ENCODE data around the gene HDGFL1.

The HDGFL1 gene

DNA sequence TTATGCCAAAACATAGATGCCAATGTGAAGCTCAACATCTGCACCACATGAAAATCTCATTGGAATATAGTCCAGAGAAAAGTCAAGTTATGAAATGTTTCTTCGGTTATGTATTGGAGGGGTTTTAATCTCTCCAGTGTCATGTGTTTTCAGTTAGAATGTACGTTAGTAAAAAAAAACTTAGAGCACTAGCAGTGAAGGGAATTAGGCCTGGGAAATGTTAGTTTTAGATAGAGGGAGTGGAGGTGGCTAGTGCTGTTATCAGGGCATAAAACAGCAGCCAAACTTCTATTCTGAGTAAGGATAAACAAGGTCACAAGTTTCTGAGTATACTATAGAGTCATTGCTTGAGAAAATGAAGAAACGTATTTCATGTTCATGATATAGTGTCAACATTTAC, 42.9 kb downstream of the HDGFL1 start:
- no peak overlapping the region for H3K4me2 ChIP-seq (ENCODE audit: low read length)
- no peak overlapping the region for H2BK120ac ChIP-seq (ENCODE audit: insufficient read depth, low read length, poor library complexity)
- no peak overlapping the region for H3K27ac ChIP-seq (ENCODE audit: low read depth, low read length)
- no peaks in the 10 kb centered on the region for H3K36me3 ChIP-seq (ENCODE audit: control insufficient read depth in 1 of 2, insufficient read depth in 2 of 2, low read length in 2 of 2)
- H4K91ac ChIP-seq (ENCODE audit: low read depth, low read length), result no peak overlapping the region
- no peaks in the 10 kb centered on the region for H3K79me2 ChIP-seq (ENCODE audit: control insufficient read depth, insufficient read depth, low read length, poor library complexity)
- H3K4me1 ChIP-seq (ENCODE audit: control insufficient read depth in 1 of 2, insufficient read depth in 2 of 2, low read length in 2 of 2), result no peaks in the 10 kb centered on the region
- H3K18ac ChIP-seq (ENCODE audit: low read length), result no peak overlapping the region
- H2AK5ac ChIP-seq (ENCODE audit: low read length), result no peak overlapping the region
- H4K12ac ChIP-seq (ENCODE audit: low read depth, low read length), result no peak overlapping the region
- H2BK12ac ChIP-seq (ENCODE audit: low read length), result no peak overlapping the region
- H2BK5ac ChIP-seq (ENCODE audit: low read depth, low read length, poor library complexity), result no peak overlapping the region
- no peak overlapping the region for H3K4me3 ChIP-seq (ENCODE audit: low read depth, low read length)
- H3K27me3 ChIP-seq (ENCODE audit: insufficient read depth, low read length), result no peaks in the 10 kb centered on the region
- no peak overlapping the region for H2AFZ ChIP-seq (ENCODE audit: insufficient read depth, low read length, poor library complexity)
- H3K9me3 ChIP-seq (ENCODE audit: insufficient read depth, low read depth, low read length), result no peaks in the 10 kb centered on the region
- DNase-seq, result no peak
- no peak overlapping the region for H3K9ac ChIP-seq (ENCODE audit: low read length)
- no CpG with 5 or more reads among the region's 3 CpGs for WGBS (ENCODE audit: extremely low coverage, insufficient coverage, insufficient read length)
- no peak overlapping the region for H3K14ac ChIP-seq (ENCODE audit: low read length)
- no peak overlapping the region for H4K8ac ChIP-seq (ENCODE audit: low read depth, low read length)
- no peak overlapping the region for H3K23ac ChIP-seq (ENCODE audit: low read length)
- no peak overlapping the region for H3K4ac ChIP-seq (ENCODE audit: low read depth, low read length)
- H3K79me1 ChIP-seq (ENCODE audit: low read length), result no peaks in the 10 kb centered on the region

DNA sequence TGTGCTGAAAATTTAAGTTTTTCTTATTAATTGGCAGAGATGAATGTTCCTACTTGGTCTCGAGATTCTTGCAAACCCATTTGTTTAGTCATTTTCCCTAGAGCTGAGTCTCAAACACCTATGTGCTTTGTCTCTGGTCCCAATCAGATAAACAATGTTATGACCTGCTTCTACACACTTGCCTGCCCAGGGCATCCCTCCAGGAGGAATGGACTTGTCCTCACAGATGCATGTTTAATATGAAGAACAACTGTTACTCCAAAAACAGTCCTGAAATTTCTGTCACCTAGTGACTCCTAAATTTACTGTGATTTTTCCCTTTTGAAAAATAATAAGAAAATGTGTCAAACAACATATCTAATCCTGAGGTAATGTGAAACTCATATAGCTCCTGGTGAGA, 43.7 kb downstream of the HDGFL1 start:
- H2BK12ac ChIP-seq (ENCODE audit: low read length), result no peak overlapping the region
- no peaks in the 10 kb centered on the region for H3K4me1 ChIP-seq (ENCODE audit: control insufficient read depth in 1 of 2, insufficient read depth in 2 of 2, low read length in 2 of 2)
- DNase-seq, result no peak
- no peak overlapping the region for H2BK5ac ChIP-seq (ENCODE audit: low read depth, low read length, poor library complexity)
- no peaks in the 10 kb centered on the region for H3K79me2 ChIP-seq (ENCODE audit: control insufficient read depth, insufficient read depth, low read length, poor library complexity)
- H3K23ac ChIP-seq (ENCODE audit: low read length), result no peak overlapping the region
- H3K27ac ChIP-seq (ENCODE audit: low read depth, low read length), result no peak overlapping the region
- H4K12ac ChIP-seq (ENCODE audit: low read depth, low read length), result no peak overlapping the region
- no peaks in the 10 kb centered on the region for H3K79me1 ChIP-seq (ENCODE audit: low read length)
- H3K14ac ChIP-seq (ENCODE audit: low read length), result no peak overlapping the region
- H3K4me2 ChIP-seq (ENCODE audit: low read length), result no peak overlapping the region
- H4K8ac ChIP-seq (ENCODE audit: low read depth, low read length), result no peak overlapping the region
- H2AK5ac ChIP-seq (ENCODE audit: low read length), result no peak overlapping the region
- H2BK120ac ChIP-seq (ENCODE audit: insufficient read depth, low read length, poor library complexity), result no peak overlapping the region
- no peak overlapping the region for H4K91ac ChIP-seq (ENCODE audit: low read depth, low read length)
- H3K27me3 ChIP-seq (ENCODE audit: insufficient read depth, low read length), result no peaks in the 10 kb centered on the region
- H3K4ac ChIP-seq (ENCODE audit: low read depth, low read length), result no peak overlapping the region
- H2AFZ ChIP-seq (ENCODE audit: insufficient read depth, low read length, poor library complexity), result no peak overlapping the region
- H3K4me3 ChIP-seq (ENCODE audit: low read depth, low read length), result no peak overlapping the region
- H3K9ac ChIP-seq (ENCODE audit: low read length), result no peak overlapping the region
- no peak overlapping the region for H3K18ac ChIP-seq (ENCODE audit: low read length)
- H3K36me3 ChIP-seq (ENCODE audit: control insufficient read depth in 1 of 2, insufficient read depth in 2 of 2, low read length in 2 of 2), result no peaks in the 10 kb centered on the region
- no peaks in the 10 kb centered on the region for H3K9me3 ChIP-seq (ENCODE audit: insufficient read depth, low read depth, low read length)
- WGBS (ENCODE audit: extremely low coverage, insufficient coverage, insufficient read length), result no CpG with 5 or more reads among the region's 1 CpG

GRCh38 chr6:22613695-22614094, 44.3 kb downstream of the HDGFL1 start:
- H3K36me3 ChIP-seq (ENCODE audit: control insufficient read depth in 1 of 2, insufficient read depth in 2 of 2, low read length in 2 of 2), result no peaks in the 10 kb centered on the region
- no peaks in the 10 kb centered on the region for H3K27me3 ChIP-seq (ENCODE audit: insufficient read depth, low read length)
- H2AFZ ChIP-seq (ENCODE audit: insufficient read depth, low read length, poor library complexity), result no peak overlapping the region
- H2AK5ac ChIP-seq (ENCODE audit: low read length), result no peak overlapping the region
- H2BK12ac ChIP-seq (ENCODE audit: low read length), result no peak overlapping the region
- H2BK120ac ChIP-seq (ENCODE audit: insufficient read depth, low read length, poor library complexity), result no peak overlapping the region
- no peak overlapping the region for H3K23ac ChIP-seq (ENCODE audit: low read length)
- H3K4me2 ChIP-seq (ENCODE audit: low read length), result no peak overlapping the region
- no CpG with 5 or more reads among the region's 3 CpGs for WGBS (ENCODE audit: extremely low coverage, insufficient coverage, insufficient read length)
- H3K4ac ChIP-seq (ENCODE audit: low read depth, low read length), result no peak overlapping the region
- no peak overlapping the region for H3K14ac ChIP-seq (ENCODE audit: low read length)
- no peaks in the 10 kb centered on the region for H3K79me1 ChIP-seq (ENCODE audit: low read length)
- no peaks in the 10 kb centered on the region for H3K4me1 ChIP-seq (ENCODE audit: control insufficient read depth in 1 of 2, insufficient read depth in 2 of 2, low read length in 2 of 2)
- no peak overlapping the region for H3K18ac ChIP-seq (ENCODE audit: low read length)
- H4K12ac ChIP-seq (ENCODE audit: low read depth, low read length), result no peak overlapping the region
- DNase-seq, result no peak
- H3K4me3 ChIP-seq (ENCODE audit: low read depth, low read length), result no peak overlapping the region
- no peak overlapping the region for H3K9ac ChIP-seq (ENCODE audit: low read length)
- H2BK5ac ChIP-seq (ENCODE audit: low read depth, low read length, poor library complexity), result no peak overlapping the region
- H3K79me2 ChIP-seq (ENCODE audit: control insufficient read depth, insufficient read depth, low read length, poor library complexity), result no peaks in the 10 kb centered on the region
- H4K8ac ChIP-seq (ENCODE audit: low read depth, low read length), result no peak overlapping the region
- H3K9me3 ChIP-seq (ENCODE audit: insufficient read depth, low read depth, low read length), result no peaks in the 10 kb centered on the region
- no peak overlapping the region for H3K27ac ChIP-seq (ENCODE audit: low read depth, low read length)
- no peak overlapping the region for H4K91ac ChIP-seq (ENCODE audit: low read depth, low read length)

- no peak overlapping the region for H2AK5ac ChIP-seq (ENCODE audit: low read length)
- H2AFZ ChIP-seq (ENCODE audit: insufficient read depth, low read length, poor library complexity), result no peak overlapping the region
- H3K9me3 ChIP-seq (ENCODE audit: insufficient read depth, low read depth, low read length), result no peaks in the 10 kb centered on the region
- no peaks in the 10 kb centered on the region for H3K27me3 ChIP-seq (ENCODE audit: insufficient read depth, low read length)
- no peak overlapping the region for H3K14ac ChIP-seq (ENCODE audit: low read length)
- H4K8ac ChIP-seq (ENCODE audit: low read depth, low read length), result no peak overlapping the region
- H4K91ac ChIP-seq (ENCODE audit: low read depth, low read length), result no peak overlapping the region
- no peaks in the 10 kb centered on the region for H3K36me3 ChIP-seq (ENCODE audit: control insufficient read depth in 1 of 2, insufficient read depth in 2 of 2, low read length in 2 of 2)
- H3K23ac ChIP-seq (ENCODE audit: low read length), result no peak overlapping the region
- H3K79me2 ChIP-seq (ENCODE audit: control insufficient read depth, insufficient read depth, low read length, poor library complexity), result no peaks in the 10 kb centered on the region
- H3K18ac ChIP-seq (ENCODE audit: low read length), result no peak overlapping the region
- H3K4ac ChIP-seq (ENCODE audit: low read depth, low read length), result no peak overlapping the region
- H3K9ac ChIP-seq (ENCODE audit: low read length), result no peak overlapping the region
- no peak overlapping the region for H3K4me3 ChIP-seq (ENCODE audit: low read depth, low read length)
- no peak for DNase-seq
- no peak overlapping the region for H3K27ac ChIP-seq (ENCODE audit: low read depth, low read length)
- H3K79me1 ChIP-seq (ENCODE audit: low read length), result no peaks in the 10 kb centered on the region
- no peak overlapping the region for H2BK120ac ChIP-seq (ENCODE audit: insufficient read depth, low read length, poor library complexity)
- no peak overlapping the region for H3K4me2 ChIP-seq (ENCODE audit: low read length)
- no peak overlapping the region for H2BK5ac ChIP-seq (ENCODE audit: low read depth, low read length, poor library complexity)
- no peak overlapping the region for H2BK12ac ChIP-seq (ENCODE audit: low read length)
- no CpG with 5 or more reads among the region's 3 CpGs for WGBS (ENCODE audit: extremely low coverage, insufficient coverage, insufficient read length)
- H3K4me1 ChIP-seq (ENCODE audit: control insufficient read depth in 1 of 2, insufficient read depth in 2 of 2, low read length in 2 of 2), result no peaks in the 10 kb centered on the region
- H4K12ac ChIP-seq (ENCODE audit: low read depth, low read length), result no peak overlapping the region
These were observed 45.2 kb downstream of the HDGFL1 start for GRCh38 chr6:22614547-22614946.
